Measurements from ENCODE around the gene CPXM2.

CPXM2 gene

GRCh38 chr10:123800821-123801220 is 90.8 kb downstream of the CPXM2 start:
- TF ChIP-seq CTCF (IDR thresholded peaks at IDR 0.05; ENCODE audit: extremely low read depth, insufficient read depth, missing control alignments): no peak
- no peak for DNase-seq (ENCODE audit: low spot score)
- in situ Hi-C loops (cut with MboI; ENCODE audit: low pct_unique_long_range_greater_than_20kb, low sequenced_read_pairs, unreplicated experiment): no loop called here

DNA sequence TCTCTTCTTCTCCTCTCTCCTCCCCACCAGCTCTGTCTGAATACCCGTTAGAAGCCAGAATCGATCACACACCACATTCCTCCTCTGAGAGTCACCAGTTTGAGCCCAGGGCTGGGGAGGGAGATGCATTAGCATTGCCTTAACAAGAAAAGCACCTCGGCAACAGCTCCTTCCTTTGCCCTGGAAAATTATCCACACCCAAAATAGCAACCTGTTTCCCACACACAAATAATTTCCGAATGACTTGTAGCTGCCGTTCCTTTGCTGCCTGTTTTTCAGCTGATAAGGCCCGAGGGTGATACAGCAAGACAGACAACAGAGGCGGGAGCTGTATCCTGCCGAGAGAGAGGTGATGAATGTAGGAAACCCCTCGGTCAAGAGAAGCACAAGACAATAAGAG is 91.3 kb downstream of the CPXM2 start:
- in situ Hi-C loops (cut with MboI; ENCODE audit: low pct_unique_long_range_greater_than_20kb, low sequenced_read_pairs, unreplicated experiment): no loop called here
- no peak for DNase-seq (ENCODE audit: low spot score)
- no peak for TF ChIP-seq CTCF (IDR thresholded peaks at IDR 0.05; ENCODE audit: extremely low read depth, insufficient read depth, missing control alignments)

DNA sequence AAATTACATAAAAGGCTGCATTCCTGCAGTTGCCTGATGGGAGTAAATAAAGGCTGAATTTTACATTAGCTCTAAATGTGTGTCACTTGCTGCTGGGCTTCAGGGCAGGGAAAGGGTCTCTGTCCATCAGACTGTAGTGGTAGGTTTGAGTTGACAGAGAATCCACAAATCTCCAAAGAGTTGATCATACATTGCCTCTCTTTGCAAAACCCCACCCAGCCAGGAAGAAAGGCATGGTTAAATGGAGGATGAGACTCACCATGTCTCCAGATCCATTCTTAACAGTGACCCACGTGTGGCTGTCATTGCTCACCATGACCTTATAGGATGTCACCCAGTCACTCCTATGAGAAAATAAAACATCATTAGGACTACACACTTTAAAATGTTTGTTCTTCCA is 92.8 kb downstream of the CPXM2 start:
- no peak for DNase-seq (ENCODE audit: low spot score)
- no peak for TF ChIP-seq CTCF (IDR thresholded peaks at IDR 0.05; ENCODE audit: extremely low read depth, insufficient read depth, missing control alignments)
- in situ Hi-C loops (cut with MboI; ENCODE audit: low pct_unique_long_range_greater_than_20kb, low sequenced_read_pairs, unreplicated experiment): no loop called here

DNA sequence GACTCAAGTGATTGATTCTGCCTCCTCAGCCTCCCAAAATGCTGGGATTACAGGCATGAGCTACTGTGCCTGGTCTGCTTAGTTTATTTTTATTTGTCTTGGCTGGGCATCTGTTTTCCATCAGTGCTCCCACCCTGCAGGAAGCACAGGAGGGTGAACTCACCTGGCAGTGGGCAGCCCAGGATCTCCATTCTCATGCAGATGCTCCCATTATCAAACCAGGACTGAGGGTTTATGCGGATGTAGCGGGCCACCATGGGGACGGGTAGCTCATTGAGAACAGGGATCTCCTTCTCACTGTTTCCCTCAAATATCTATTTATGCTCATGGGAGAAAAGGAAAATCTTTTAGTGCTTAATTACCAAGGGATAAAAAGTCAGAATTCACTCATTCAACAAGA is 93.8 kb downstream of the CPXM2 start:
- no peak for DNase-seq (ENCODE audit: low spot score)
- no peak for TF ChIP-seq CTCF (IDR thresholded peaks at IDR 0.05; ENCODE audit: extremely low read depth, insufficient read depth, missing control alignments)
- in situ Hi-C loops (cut with MboI; ENCODE audit: low pct_unique_long_range_greater_than_20kb, low sequenced_read_pairs, unreplicated experiment): no loop called here

DNA sequence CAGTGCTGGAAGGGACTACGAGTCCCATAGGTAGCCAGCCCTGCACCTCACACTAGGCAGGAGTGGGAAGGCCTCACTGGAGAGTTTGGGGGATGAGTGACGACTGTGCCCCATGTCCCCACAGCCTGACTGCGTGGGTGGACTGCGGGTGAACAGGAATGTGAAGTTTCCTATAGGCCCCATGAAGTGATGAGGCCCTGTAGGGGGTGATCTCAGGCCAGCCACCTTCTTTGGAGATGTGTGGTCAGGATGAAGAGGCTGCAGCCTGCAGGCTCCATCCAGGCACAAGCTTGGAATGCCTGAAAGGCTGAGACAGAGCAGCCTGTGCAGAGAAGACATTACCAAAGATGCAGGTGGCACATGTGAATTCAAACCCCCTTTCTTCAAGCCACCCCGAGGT is 94.9 kb downstream of the CPXM2 start:
- no peak for DNase-seq (ENCODE audit: low spot score)
- in situ Hi-C loops (cut with MboI; ENCODE audit: low pct_unique_long_range_greater_than_20kb, low sequenced_read_pairs, unreplicated experiment): no loop called here
- no peak for TF ChIP-seq CTCF (IDR thresholded peaks at IDR 0.05; ENCODE audit: extremely low read depth, insufficient read depth, missing control alignments)

DNA sequence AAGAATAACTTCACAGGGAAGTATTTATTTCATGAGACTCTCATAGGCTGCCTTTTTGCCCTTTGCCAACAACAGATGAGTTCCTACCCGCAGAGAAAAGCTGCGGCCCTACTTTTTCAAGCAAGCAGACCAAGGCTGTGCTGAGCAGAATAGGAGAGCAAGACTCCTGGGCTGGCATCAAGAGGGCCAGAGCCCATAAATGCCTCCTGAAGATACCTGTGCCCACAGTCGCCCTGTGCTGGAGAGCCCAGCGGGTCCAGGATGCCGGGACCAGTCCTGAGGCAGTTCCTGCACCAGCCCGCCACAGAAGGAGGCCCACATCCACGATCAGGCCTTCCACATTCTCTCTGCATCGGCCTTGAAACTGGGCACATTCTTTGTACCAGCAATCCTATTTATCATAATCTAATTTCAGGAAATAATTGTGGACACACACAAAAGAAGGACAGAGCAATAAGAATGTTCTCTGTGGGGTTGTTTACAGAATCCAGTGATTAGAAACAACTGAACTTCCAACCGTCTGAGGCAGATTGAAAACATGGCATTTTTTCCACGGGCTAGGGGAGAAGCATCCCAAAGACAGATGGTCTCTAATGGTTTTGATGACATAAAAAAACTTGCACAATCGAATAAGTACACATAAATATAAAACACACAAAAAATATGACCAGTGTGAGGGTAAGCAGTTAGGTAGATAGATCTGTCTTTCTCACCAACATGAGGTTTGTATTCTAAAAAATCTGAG is 95.6 kb downstream of the CPXM2 start:
- TF ChIP-seq CTCF (IDR thresholded peaks at IDR 0.05; ENCODE audit: extremely low read depth, insufficient read depth, missing control alignments): no peak
- in situ Hi-C loops (cut with MboI; ENCODE audit: low pct_unique_long_range_greater_than_20kb, low sequenced_read_pairs, unreplicated experiment): no loop called here
- DNase-seq (ENCODE audit: low spot score): no peak

All from GM13977 (cell line).